Sigmoid colon (tissue), 7 donors: ENCODE data around the gene C17orf75. TPM values are rescaled to one million over a fixed set of nuclear protein-coding genes. Genes with fewer than 3 reads are reported as not detected.
A peak's percentile ranks its signal among the peaks of the same experiment; 100 is the strongest.

Source experiments
- DNase-seq: peaks from one replicate; pipeline ENCODE4 v3.0.0-alpha.2; 2019
- H3K27ac ChIP-seq, 4 donors: fragments of 200-600 bp; sonication (generic); one replicate each; pipeline ENCODE4 v1.5.1; 2016 to 2019; ENCODE audit warnings: mild to moderate bottlenecking in 1 of 4
- H3K27me3 ChIP-seq, 3 donors: fragments of 200-600 bp; sonication (generic); one replicate each; pipeline ENCODE4 v1.5.1; 2019; ENCODE audit warnings: mild to moderate bottlenecking in 1 of 3
- H3K36me3 ChIP-seq, 4 donors: fragments of 200-600 bp; sonication (generic); one replicate each; pipeline ENCODE4 v1.5.1; 2016 to 2019
- H3K4me1 ChIP-seq, 4 donors: fragments of 200-600 bp; sonication (generic); one replicate each; pipeline ENCODE4 v1.5.1; 2017 to 2019
- H3K4me3 ChIP-seq, 4 donors: fragments of 200-600 bp; sonication (generic); one replicate each; pipeline ENCODE4 v1.5.1; 2017 to 2019; ENCODE audit warnings: mild to moderate bottlenecking in 2 of 4, moderate library complexity in 1 of 4
- H3K9me3 ChIP-seq, 4 donors: fragments of 200-600 bp in 3 of 4; sonication (generic) in 3 of 4; one replicate each; pipeline versions ENCODE4 v1.5.1 to v1.6.1; 2013 to 2019
- CTCF ChIP-seq, 4 experiments: fragments of 450-650 bp in 3 of 4; fragments of 200-600 bp in 1 of 4; IDR thresholded peaks; one replicate each; pipeline ENCODE4 v1.5.1; 2016 to 2019; ENCODE audit warnings: antibody characterized with exemption in 4 of 4, mild to moderate bottlenecking in 3 of 4, moderate library complexity in 2 of 4
- EP300 ChIP-seq, 4 donors: sonication (generic); formaldehyde crosslinking; IDR thresholded peaks; one replicate each; pipeline ENCODE4 v1.6.1; 2017; ENCODE audit warnings: antibody characterized with exemption in 4 of 4
- POLR2A ChIP-seq, 2 donors: fragments of 450-650 bp; IDR thresholded peaks; one replicate each; pipeline ENCODE4 v1.6.1; 2016; ENCODE audit warnings: antibody characterized with exemption in 2 of 2, mild to moderate bottlenecking in 2 of 2, moderate library complexity in 2 of 2
- POLR2AphosphoS5 ChIP-seq, 4 donors: sonication (generic); formaldehyde crosslinking; IDR thresholded peaks; one replicate each; pipeline ENCODE4 v1.6.1; 2017; ENCODE audit warnings: antibody characterized with exemption in 4 of 4
- WGBS, 2 donors: extraction: QIAGEN DNeasy Blood & Tissue Kit; methylation state at CpG; one replicate each; pipeline ENCODE4 v1.1.7; 2013; 5-methylcytosine and 5-hydroxymethylcytosine counted together
- intact Hi-C: fragments of 100-400 bp; cut with DNase I; formaldehyde crosslinking; loops from one replicate; pipeline ENCODE4 v1.15.1; 2023
- polyA plus RNA-seq, 3 donors: library from polyadenylated mRNA; stranded (reverse); fragments of 200-250 nt; gene quantifications; one replicate each; pipeline ENCODE4 v1.2.3, GENCODE V29; 2013
- total RNA-seq, 4 donors: library from RNA; depleted of rRNA; stranded (reverse); fragments of >200 nt; gene quantifications; one replicate each; pipeline ENCODE4 v1.1.0, GENCODE V29; 2016
- donor health status: healthy with polysubstance abuse.
- donor health status: Bipolar disorder and iron deficiency.
- donor health status: healthy.

Gene C17orf75
- total and polyA plus RNA-seq, 7 donors, result 10.0 to 19.6 (median 10.8) TPM

GRCh38 chr17:32349503-32349853, 7.5 kb upstream of the C17orf75 start:
- peak overlapping the region; percentile 68 to 92 (median 78) for H3K4me3 ChIP-seq
- H3K27me3 ChIP-seq, result no peaks in the 10 kb centered on the region
- TF ChIP-seq EP300 (IDR thresholded peaks at IDR 0.05) (no peak), POLR2A (IDR thresholded peaks at IDR 0.05) (no peak), POLR2AphosphoS5 (IDR thresholded peaks at IDR 0.05) (no peak), CTCF (IDR thresholded peaks at IDR 0.05) (no peak)
- H3K9me3 ChIP-seq, result no peaks in the 10 kb centered on the region
- WGBS, 2 donors, result 16 to 26% methylated on average over 15 of the region's 15 CpGs
- peaks cover 4 to 8% (median 6%) of the 10 kb centered on the region in 4 donors for H3K36me3 ChIP-seq
- H3K4me1 ChIP-seq, result peaks cover 0 to 48% (median 42%) of the 10 kb centered on the region in 4 donors
- peak overlapping the region; percentile 91 to 97 (median 94) for H3K27ac ChIP-seq
- intact Hi-C loops, result no loop called here
- no peak for DNase-seq

DNA sequence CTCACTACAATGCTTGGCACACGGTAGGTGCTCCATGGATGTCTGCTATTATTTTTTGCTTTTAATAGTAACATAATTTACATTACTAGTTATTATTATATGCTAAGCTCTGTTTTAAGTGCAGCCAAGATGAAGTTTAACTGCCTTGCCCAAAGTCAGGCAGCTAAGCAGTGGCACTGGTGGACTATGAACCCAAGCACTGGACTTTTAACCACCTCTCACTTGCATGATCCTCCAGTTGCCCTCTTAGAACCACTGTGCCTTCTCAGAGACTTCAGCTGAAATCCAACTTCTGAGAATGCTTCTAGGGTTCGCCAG, 6.5 kb upstream of the C17orf75 start:
- DNase-seq, result no peak
- H3K4me3 ChIP-seq, result no peak overlapping the region
- H3K4me1 ChIP-seq, result peaks cover 0 to 38% (median 32%) of the 10 kb centered on the region in 4 donors
- TF ChIP-seq POLR2AphosphoS5 (IDR thresholded peaks at IDR 0.05) (no peak), POLR2A (IDR thresholded peaks at IDR 0.05) (no peak), EP300 (IDR thresholded peaks at IDR 0.05) (no peak), CTCF (IDR thresholded peaks at IDR 0.05) (no peak)
- no peak overlapping the region for H3K27ac ChIP-seq
- H3K36me3 ChIP-seq, result no peaks in the 10 kb centered on the region
- intact Hi-C loops, result no loop called here
- H3K27me3 ChIP-seq, result no peaks in the 10 kb centered on the region
- H3K9me3 ChIP-seq, result no peaks in the 10 kb centered on the region
- 97 to 98% methylated on average over 2 of the region's 2 CpGs for WGBS, 2 donors

DNA sequence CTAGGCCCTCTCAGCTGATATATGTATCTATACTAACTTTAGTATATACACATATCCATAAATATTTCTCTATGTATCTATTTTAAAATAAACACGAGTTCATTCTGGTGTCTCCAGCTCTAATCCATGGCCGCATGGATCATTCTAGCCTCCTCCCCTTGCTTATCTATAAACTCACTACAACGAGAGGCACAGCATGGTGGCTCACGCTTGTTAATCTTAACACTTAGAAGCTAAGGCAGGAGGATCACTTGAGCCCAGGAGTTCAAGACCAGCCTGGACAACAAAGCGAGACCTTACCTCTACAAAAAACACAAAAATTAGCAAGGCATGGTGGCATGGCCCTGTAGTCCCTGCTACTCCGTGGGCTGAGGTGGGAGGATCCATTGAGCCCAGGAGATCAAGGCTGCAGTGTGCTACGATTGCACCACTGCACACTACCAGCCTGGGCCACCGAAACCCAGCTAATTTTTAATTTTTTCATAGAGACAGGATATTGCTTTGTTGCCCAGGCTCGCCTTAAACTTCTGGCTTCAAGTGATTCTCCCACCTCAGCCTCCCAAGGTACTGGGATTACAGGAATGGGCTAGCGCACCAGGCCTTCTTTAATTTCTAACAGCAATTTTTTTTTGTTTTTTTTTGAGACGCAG, 4.1 kb upstream of the C17orf75 start:
- H3K27ac ChIP-seq, result no peak overlapping the region
- no peaks in the 10 kb centered on the region for H3K27me3 ChIP-seq
- H3K9me3 ChIP-seq, result no peaks in the 10 kb centered on the region
- H3K36me3 ChIP-seq, result no peaks in the 10 kb centered on the region
- WGBS, 2 donors, result 85 to 89% methylated on average over 11 of the region's 11 CpGs
- DNase-seq, result no peak
- intact Hi-C loops, result no loop called here
- H3K4me1 ChIP-seq, result peaks cover 0 to 28% (median 23%) of the 10 kb centered on the region in 4 donors
- TF ChIP-seq EP300 (IDR thresholded peaks at IDR 0.05) (no peak), CTCF (IDR thresholded peaks at IDR 0.05) (no peak), POLR2AphosphoS5 (IDR thresholded peaks at IDR 0.05) (no peak), POLR2A (IDR thresholded peaks at IDR 0.05) (no peak)
- H3K4me3 ChIP-seq, result no peak overlapping the region

- no peak for DNase-seq
- 63 to 69% methylated on average over 14 of the region's 14 CpGs for WGBS, 2 donors
- H3K4me3 ChIP-seq, result peak overlapping the region; percentile 49 to 70 (median 66)
- intact Hi-C loops, result no loop called here
- peaks cover 0 to 20% (median 16%) of the 10 kb centered on the region in 4 donors for H3K4me1 ChIP-seq
- H3K36me3 ChIP-seq, result peaks cover 0 to 20% (median under 1%) of the 10 kb centered on the region in 4 donors
- H3K9me3 ChIP-seq, result no peaks in the 10 kb centered on the region
- no peak for TF ChIP-seq POLR2AphosphoS5 (IDR thresholded peaks at IDR 0.05)
- H3K27me3 ChIP-seq, result no peaks in the 10 kb centered on the region
- peak overlapping the region; percentile 77 to 87 (median 84) for H3K27ac ChIP-seq
Observed at GRCh38 chr17:32342603-32343325, 791 bp upstream of the C17orf75 start.

GRCh38 chr17:32341141-32341856, 674 bp downstream of the C17orf75 start:
- Histone ChIP-seq H3K27me3 (no peaks in the 10 kb centered on the region), H3K4me3 (peak overlapping the region; percentile 49 to 70 (median 66)), H3K9me3 (no peaks in the 10 kb centered on the region), H3K4me1 (peaks cover 0 to 20% (median 16%) of the 10 kb centered on the region in 4 donors), H3K36me3 (peaks cover 0 to 34% (median 1%) of the 10 kb centered on the region in 4 donors), H3K27ac (peak overlapping the region; percentile 77 to 87 (median 84))
- intact Hi-C loops, result no loop called here
- DNase-seq, result no peak
- TF ChIP-seq EP300 (IDR thresholded peaks at IDR 0.05), result no peak
- no peak for TF ChIP-seq CTCF (IDR thresholded peaks at IDR 0.05)
- TF ChIP-seq POLR2A (IDR thresholded peaks at IDR 0.05), result no peak
- no peak for TF ChIP-seq POLR2AphosphoS5 (IDR thresholded peaks at IDR 0.05)
- 1% methylated on average over 13 of the region's 13 CpGs for WGBS, 2 donors
